Measurements from ENCODE around the gene GGNBP2.

The GGNBP2 gene

GRCh38 chr17:36629252-36629847, 84.6 kb downstream of the GGNBP2 start:
- H3K4me1 ChIP-seq (ENCODE audit: control insufficient read depth in 2 of 2, insufficient read depth in 1 of 2, low read depth in 1 of 2, low read length in 2 of 2): peaks cover 16 to 29% of the 10 kb centered on the region in 2 donors
- H2AFZ ChIP-seq (ENCODE audit: low read length): no peak overlapping the region
- peaks cover 0 to 49% (median 3%) of the 10 kb centered on the region in 3 experiments for H3K27me3 ChIP-seq (ENCODE audit: control insufficient read depth in 3 of 3, insufficient read depth in 3 of 3, low read depth in 1 of 3, low read length in 3 of 3)
- no peak overlapping the region for H3K4me2 ChIP-seq (ENCODE audit: insufficient read depth, low read length, poor library complexity, severe bottlenecking)
- no peaks in the 10 kb centered on the region for H3K9me3 ChIP-seq (replicated peaks in 1 of 2; ENCODE audit: control insufficient read depth in 2 of 2, insufficient read depth in 1 of 2, low read depth in 1 of 2, low read length in 2 of 2)
- no peak overlapping the region for H4K8ac ChIP-seq (ENCODE audit: low read depth, low read length)
- no CpG with 5 or more reads among the region's 14 CpGs for WGBS, 2 donors (ENCODE audit: extremely low coverage in 2 of 2, insufficient read length in 2 of 2, insufficient replicate concordance in 1 of 2)
- no peak overlapping the region for H2BK120ac ChIP-seq (ENCODE audit: low read depth, low read length)
- no peaks in the 10 kb centered on the region for H3K79me1 ChIP-seq (ENCODE audit: low read depth, low read length)
- H4K91ac ChIP-seq (ENCODE audit: low read depth, low read length, poor library complexity): no peak overlapping the region
- H3K9ac ChIP-seq (ENCODE audit: low read depth, low read length, poor library complexity): no peak overlapping the region
- H3K36me3 ChIP-seq (replicated peaks in 1 of 2; ENCODE audit: control insufficient read depth in 2 of 2, insufficient read depth in 2 of 2, low read length in 2 of 2): no peaks in the 10 kb centered on the region
- no peak overlapping the region for H3K23ac ChIP-seq (ENCODE audit: low read depth, low read length, poor library complexity)
- H3K18ac ChIP-seq (ENCODE audit: low read length): peak overlapping the region; percentile 6
- no peak overlapping the region for H2BK12ac ChIP-seq (ENCODE audit: low read length)
- H3K4me3 ChIP-seq (ENCODE audit: low read length in 2 of 2): no peak overlapping the region
- no peak overlapping the region for H3K4ac ChIP-seq (ENCODE audit: low read length)
- peak overlapping the region; percentile 77 for H2AK5ac ChIP-seq (ENCODE audit: low read depth, low read length)
- no peak overlapping the region for H2BK5ac ChIP-seq (ENCODE audit: low read length)
- no peak overlapping the region for H3K27ac ChIP-seq (replicated peaks; ENCODE audit: low read length)
- peak; percentile 78 for DNase-seq (ENCODE audit: low spot score)
- H2BK15ac ChIP-seq (ENCODE audit: low read length): peak overlapping the region; percentile 19
- no peak overlapping the region for H3K14ac ChIP-seq (ENCODE audit: low read length)

- H3K27ac ChIP-seq (replicated peaks; ENCODE audit: low read length): no peak overlapping the region
- no peak overlapping the region for H4K8ac ChIP-seq (ENCODE audit: low read depth, low read length)
- H3K79me1 ChIP-seq (ENCODE audit: low read depth, low read length): no peaks in the 10 kb centered on the region
Observed at GRCh38 chr17:36629970-36630502, 85.3 kb downstream of the GGNBP2 start.

GRCh38 chr17:36631022-36631421, 86.3 kb downstream of the GGNBP2 start:
- Histone ChIP-seq H3K9ac (ENCODE audit: low read depth, low read length, poor library complexity) (no peak overlapping the region), H3K4me2 (ENCODE audit: insufficient read depth, low read length, poor library complexity, severe bottlenecking) (no peak overlapping the region), H3K79me1 (ENCODE audit: low read depth, low read length) (no peaks in the 10 kb centered on the region), H3K4me3 (ENCODE audit: low read length in 2 of 2) (no peak overlapping the region), H4K91ac (ENCODE audit: low read depth, low read length, poor library complexity) (no peak overlapping the region), H3K4me1 (ENCODE audit: control insufficient read depth in 2 of 2, insufficient read depth in 1 of 2, low read depth in 1 of 2, low read length in 2 of 2) (peaks cover 16 to 28% of the 10 kb centered on the region in 2 donors), H3K27me3 (ENCODE audit: control insufficient read depth in 3 of 3, insufficient read depth in 3 of 3, low read depth in 1 of 3, low read length in 3 of 3) (peaks cover 0 to 61% (median 3%) of the 10 kb centered on the region in 3 experiments), H4K8ac (ENCODE audit: low read depth, low read length) (no peak overlapping the region), H3K23ac (ENCODE audit: low read depth, low read length, poor library complexity) (no peak overlapping the region), H3K36me3 (replicated peaks in 1 of 2; ENCODE audit: control insufficient read depth in 2 of 2, insufficient read depth in 2 of 2, low read length in 2 of 2) (no peaks in the 10 kb centered on the region), H2BK15ac (ENCODE audit: low read length) (no peak overlapping the region), H2BK5ac (ENCODE audit: low read length) (no peak overlapping the region), H3K14ac (ENCODE audit: low read length) (no peak overlapping the region), H2AFZ (ENCODE audit: low read length) (no peak overlapping the region), H3K18ac (ENCODE audit: low read length) (no peak overlapping the region), H2BK120ac (ENCODE audit: low read depth, low read length) (no peak overlapping the region), H3K27ac (replicated peaks; ENCODE audit: low read length) (no peak overlapping the region), H3K4ac (ENCODE audit: low read length) (no peak overlapping the region), H2BK12ac (ENCODE audit: low read length) (no peak overlapping the region), H2AK5ac (ENCODE audit: low read depth, low read length) (no peak overlapping the region), H3K9me3 (replicated peaks in 1 of 2; ENCODE audit: control insufficient read depth in 2 of 2, insufficient read depth in 1 of 2, low read depth in 1 of 2, low read length in 2 of 2) (no peaks in the 10 kb centered on the region)
- no CpG with 5 or more reads among the region's 4 CpGs for WGBS, 2 donors (ENCODE audit: extremely low coverage in 2 of 2, insufficient read length in 2 of 2, insufficient replicate concordance in 1 of 2)
- no peak for DNase-seq (ENCODE audit: low spot score)

More at GRCh38 chr17:36629970-36630502, 85.3 kb downstream of the GGNBP2 start:
- peak overlapping the region; percentile 77 for H2AK5ac ChIP-seq (ENCODE audit: low read depth, low read length)
- H2BK120ac ChIP-seq (ENCODE audit: low read depth, low read length): no peak overlapping the region
- H2BK15ac ChIP-seq (ENCODE audit: low read length): no peak overlapping the region
- H2AFZ ChIP-seq (ENCODE audit: low read length): peak overlapping the region; percentile 40
- no CpG with 5 or more reads among the region's 8 CpGs for WGBS, 2 donors (ENCODE audit: extremely low coverage in 2 of 2, insufficient read length in 2 of 2, insufficient replicate concordance in 1 of 2)
- H3K36me3 ChIP-seq (replicated peaks in 1 of 2; ENCODE audit: control insufficient read depth in 2 of 2, insufficient read depth in 2 of 2, low read length in 2 of 2): no peaks in the 10 kb centered on the region
- H3K9ac ChIP-seq (ENCODE audit: low read depth, low read length, poor library complexity): no peak overlapping the region
- H3K23ac ChIP-seq (ENCODE audit: low read depth, low read length, poor library complexity): no peak overlapping the region
- H3K14ac ChIP-seq (ENCODE audit: low read length): peak overlapping the region; percentile 25
- DNase-seq (ENCODE audit: low spot score): no peak
- peak overlapping the region; percentile 38 for H4K91ac ChIP-seq (ENCODE audit: low read depth, low read length, poor library complexity)
- H2BK12ac ChIP-seq (ENCODE audit: low read length): no peak overlapping the region
- no peak overlapping the region for H2BK5ac ChIP-seq (ENCODE audit: low read length)
- H3K4ac ChIP-seq (ENCODE audit: low read length): no peak overlapping the region
- no peak overlapping the region for H3K4me2 ChIP-seq (ENCODE audit: insufficient read depth, low read length, poor library complexity, severe bottlenecking)
- H3K27me3 ChIP-seq (ENCODE audit: control insufficient read depth in 3 of 3, insufficient read depth in 3 of 3, low read depth in 1 of 3, low read length in 3 of 3): peaks cover 0 to 56% (median 3%) of the 10 kb centered on the region in 3 experiments
- peaks cover 16 to 29% of the 10 kb centered on the region in 2 donors for H3K4me1 ChIP-seq (ENCODE audit: control insufficient read depth in 2 of 2, insufficient read depth in 1 of 2, low read depth in 1 of 2, low read length in 2 of 2)
- no peaks in the 10 kb centered on the region for H3K9me3 ChIP-seq (replicated peaks in 1 of 2; ENCODE audit: control insufficient read depth in 2 of 2, insufficient read depth in 1 of 2, low read depth in 1 of 2, low read length in 2 of 2)
- no peak overlapping the region for H3K4me3 ChIP-seq (ENCODE audit: low read length in 2 of 2)
- H3K18ac ChIP-seq (ENCODE audit: low read length): peak overlapping the region; percentile 30

GRCh38 chr17:36632916-36633771, 88.4 kb downstream of the GGNBP2 start:
- Histone ChIP-seq H3K4me3 (ENCODE audit: low read length in 2 of 2) (no peak overlapping the region), H2BK5ac (ENCODE audit: low read length) (no peak overlapping the region), H2BK12ac (ENCODE audit: low read length) (no peak overlapping the region), H3K36me3 (replicated peaks in 1 of 2; ENCODE audit: control insufficient read depth in 2 of 2, insufficient read depth in 2 of 2, low read length in 2 of 2) (no peaks in the 10 kb centered on the region), H3K23ac (ENCODE audit: low read depth, low read length, poor library complexity) (no peak overlapping the region), H2AK5ac (ENCODE audit: low read depth, low read length) (no peak overlapping the region), H3K9me3 (replicated peaks in 1 of 2; ENCODE audit: control insufficient read depth in 2 of 2, insufficient read depth in 1 of 2, low read depth in 1 of 2, low read length in 2 of 2) (no peaks in the 10 kb centered on the region), H4K91ac (ENCODE audit: low read depth, low read length, poor library complexity) (no peak overlapping the region), H3K27me3 (ENCODE audit: control insufficient read depth in 3 of 3, insufficient read depth in 3 of 3, low read depth in 1 of 3, low read length in 3 of 3) (peaks cover 0 to 79% (median 5%) of the 10 kb centered on the region in 3 experiments), H2BK120ac (ENCODE audit: low read depth, low read length) (no peak overlapping the region), H4K8ac (ENCODE audit: low read depth, low read length) (no peak overlapping the region), H3K4me2 (ENCODE audit: insufficient read depth, low read length, poor library complexity, severe bottlenecking) (peak overlapping the region; percentile 21), H3K18ac (ENCODE audit: low read length) (peak overlapping the region; percentile 17), H3K27ac (replicated peaks; ENCODE audit: low read length) (no peak overlapping the region), H3K4me1 (ENCODE audit: control insufficient read depth in 2 of 2, insufficient read depth in 1 of 2, low read depth in 1 of 2, low read length in 2 of 2) (peaks cover 7 to 21% of the 10 kb centered on the region in 2 donors), H2BK15ac (ENCODE audit: low read length) (no peak overlapping the region), H3K14ac (ENCODE audit: low read length) (no peak overlapping the region), H3K4ac (ENCODE audit: low read length) (no peak overlapping the region), H3K79me1 (ENCODE audit: low read depth, low read length) (no peaks in the 10 kb centered on the region), H2AFZ (ENCODE audit: low read length) (peak overlapping the region; percentile 6), H3K9ac (ENCODE audit: low read depth, low read length, poor library complexity) (no peak overlapping the region)
- no peak for DNase-seq (ENCODE audit: low spot score)
- WGBS, 2 donors (ENCODE audit: extremely low coverage in 2 of 2, insufficient read length in 2 of 2, insufficient replicate concordance in 1 of 2): no CpG with 5 or more reads among the region's 18 CpGs
